GM12875 (cell line): ENCODE results near the gene PLXNA2.

Experiments used
- H3K4me3 ChIP-seq: one replicate; pipeline ENCODE4 v1.5.1; 2011; ENCODE audit warnings: low read depth, low read length, control low read depth
- CTCF ChIP-seq: IDR thresholded peaks from 2 replicates; pipeline ENCODE4 v1.5.1; 2011; ENCODE audit warnings: low read depth, mild to moderate bottlenecking, control low read depth, inconsistent platforms, low read length, moderate library complexity, borderline replicate concordance; ENCODE audit not compliant: insufficient read depth

PLXNA2 gene

GRCh38 chr1:208127792-208128529, 116.2 kb downstream of the PLXNA2 start:
- no peak for TF ChIP-seq CTCF

DNA sequence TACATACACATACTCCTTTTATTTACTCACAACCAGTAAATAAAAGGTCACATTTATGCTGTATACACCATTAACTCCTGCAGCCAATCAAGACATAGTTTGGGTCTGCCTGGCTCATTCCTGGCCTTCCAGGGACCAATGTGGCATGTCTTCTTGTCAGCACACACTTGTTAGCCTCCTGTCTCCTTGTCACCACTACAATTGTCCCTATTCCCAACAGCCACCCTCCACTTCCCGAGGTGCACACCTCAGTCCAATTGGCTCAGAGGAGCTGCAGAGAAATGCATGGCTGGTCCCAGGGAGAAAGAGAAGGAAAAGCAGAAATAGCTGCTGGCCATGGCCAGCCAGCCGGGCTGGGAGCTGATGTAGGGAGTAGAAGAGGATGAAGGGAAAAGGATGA, 116.9 kb downstream of the PLXNA2 start:
- TF ChIP-seq CTCF, result no peak
- no peak overlapping the region for H3K4me3 ChIP-seq

More at GRCh38 chr1:208127792-208128529, 116.2 kb downstream of the PLXNA2 start:
- no peak overlapping the region for H3K4me3 ChIP-seq

DNA sequence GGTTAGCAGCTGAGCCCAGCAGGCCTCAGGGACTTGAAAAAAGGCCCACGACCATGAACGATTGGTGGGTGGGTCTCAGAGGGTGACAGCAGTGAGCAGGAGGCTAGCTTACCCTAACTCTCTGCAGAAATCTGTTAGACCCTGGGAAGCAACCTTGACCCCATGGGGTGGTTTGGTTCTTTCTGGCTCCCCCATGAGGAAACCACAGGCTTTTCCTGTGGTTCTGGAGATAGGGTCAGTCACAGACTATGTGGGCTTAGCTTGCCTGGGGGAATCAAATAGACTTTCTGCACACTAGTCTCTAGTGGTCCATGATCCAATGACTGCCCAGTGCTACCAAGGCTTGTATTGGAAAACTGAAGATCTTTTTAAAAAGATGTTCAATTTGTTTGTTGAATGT, 118.1 kb downstream of the PLXNA2 start:
- TF ChIP-seq CTCF, result no peak
- H3K4me3 ChIP-seq, result no peak overlapping the region

DNA sequence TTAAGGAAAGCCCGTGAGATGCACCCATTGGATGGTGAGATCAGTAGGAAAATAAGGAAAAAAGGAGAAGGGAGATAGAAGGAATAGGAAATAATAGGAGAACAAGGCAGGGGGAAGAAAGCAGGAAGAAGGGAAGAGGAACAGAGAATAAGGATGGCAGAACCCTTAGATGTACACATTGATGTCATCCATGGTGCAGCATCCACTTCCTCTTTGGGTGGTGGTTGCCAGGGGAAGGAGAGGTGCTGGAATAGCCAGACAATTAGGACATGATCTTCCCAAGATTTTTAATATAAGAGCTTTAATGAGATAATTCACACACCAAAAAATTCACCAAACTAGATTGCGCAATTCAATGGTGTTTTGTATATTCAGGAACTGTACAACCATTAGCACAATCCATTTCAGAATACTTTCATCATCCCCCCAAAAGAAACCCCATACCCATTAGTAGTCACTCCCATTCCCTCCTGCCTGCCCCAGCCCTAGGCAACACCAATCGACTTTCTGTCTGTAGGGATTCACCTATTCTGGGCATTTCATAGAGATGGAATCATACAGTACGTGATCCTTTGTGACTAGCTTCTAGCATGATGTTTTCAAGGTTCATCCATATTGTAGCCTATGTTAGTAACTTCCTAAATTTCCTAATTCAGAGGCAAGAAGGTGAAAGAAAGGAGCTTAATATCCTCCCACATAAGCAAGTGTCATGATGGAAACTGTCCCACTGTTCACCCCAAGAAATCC, 121.4 kb downstream of the PLXNA2 start:
- no peak overlapping the region for H3K4me3 ChIP-seq
- no peak for TF ChIP-seq CTCF

DNA sequence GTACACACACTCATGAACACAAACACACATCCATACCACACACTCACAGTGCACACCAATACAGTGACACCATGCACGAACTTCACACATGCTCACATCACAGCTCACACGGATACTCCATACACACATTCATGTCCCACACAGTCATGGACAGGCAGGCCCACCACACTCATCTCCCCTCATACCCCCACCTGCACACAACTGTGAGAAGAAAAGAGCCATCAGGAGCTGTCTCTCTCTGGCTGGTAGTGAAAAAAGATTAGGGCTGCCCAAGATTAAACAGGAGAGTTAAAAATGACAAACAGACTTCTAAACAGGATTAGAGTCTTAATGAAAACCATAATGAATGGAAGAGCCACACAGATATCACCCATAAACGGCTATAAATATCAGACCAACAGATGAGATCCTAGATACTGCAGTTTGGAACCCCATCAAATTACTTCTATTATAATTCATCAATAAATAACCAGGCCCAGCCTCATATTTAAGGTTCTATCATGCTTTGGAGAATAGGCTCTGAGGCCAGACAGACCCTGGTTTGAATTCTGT, 122.3 kb downstream of the PLXNA2 start:
- no peak for TF ChIP-seq CTCF
- H3K4me3 ChIP-seq, result no peak overlapping the region

DNA sequence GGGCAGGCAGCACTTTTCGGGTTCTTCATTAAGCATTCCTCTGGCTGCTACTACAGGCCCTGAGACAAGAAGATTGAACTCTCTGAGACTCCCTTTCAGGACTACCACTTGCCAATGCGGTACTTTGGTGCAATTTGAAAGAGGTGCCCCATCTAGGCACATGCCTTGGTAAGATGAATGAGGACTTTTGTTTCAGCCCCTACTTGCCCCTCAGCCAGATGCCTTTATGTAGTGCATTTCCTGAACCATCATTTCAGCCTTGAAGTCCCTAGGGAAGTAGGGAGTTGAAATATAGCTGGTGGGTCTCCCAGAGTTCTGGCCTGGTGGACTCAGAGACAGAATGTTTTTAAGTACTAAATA, 123.8 kb downstream of the PLXNA2 start:
- H3K4me3 ChIP-seq, result no peak overlapping the region
- no peak for TF ChIP-seq CTCF
